ENCODE results near the gene RBFOX2. TPM values are rescaled to one million over a fixed set of nuclear protein-coding genes. Genes with fewer than 3 reads are reported as not detected.

RBFOX2 gene
- total and polyA plus RNA-seq, 2 of the 8 experiments (the other 6 are each of a cell fraction or from before 2014, with no cell fraction given) = 121 to 122 TPM

DNA sequence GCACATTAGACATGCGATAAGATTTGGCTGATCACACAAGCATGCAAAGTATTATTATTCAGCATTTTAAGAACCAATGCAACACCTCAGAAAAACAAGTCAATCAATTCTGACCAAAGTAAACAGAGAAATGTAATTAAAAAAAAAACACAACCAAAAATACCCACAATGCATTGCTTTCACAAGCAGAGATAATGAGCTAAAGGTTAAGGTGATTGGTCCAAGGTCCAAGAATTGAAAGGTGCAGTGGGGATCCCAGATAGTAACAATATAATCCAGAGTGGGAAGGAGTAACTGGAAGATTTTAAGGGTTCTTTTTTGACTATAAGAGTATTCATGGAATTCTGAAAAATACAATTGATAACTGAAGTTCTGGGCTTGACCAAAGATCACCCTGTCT is 271.9 kb downstream of the RBFOX2 start:
- 92% methylated on average over 1 of the region's 1 CpG; no CpG with 5 or more reads in 1 of the 2 experiments for WGBS, 2 experiments (ENCODE audit: extremely low coverage in 1 of 2, insufficient coverage in 1 of 2, insufficient read length in 1 of 2, insufficient replicate concordance in 2 of 2, low coverage in 1 of 2, low lambda C conversion rate in 2 of 2, missing lambda C conversion rate in 1 of 2)
- Histone ChIP-seq H2BK15ac (ENCODE audit: low read length) (no peak overlapping the region), H2BK120ac (replicated peaks; ENCODE audit: low read depth, low read length) (no peak overlapping the region), H2AFZ (ENCODE audit: low read length) (no peak overlapping the region), H3K4me3 (ENCODE audit: extremely low read depth in 1 of 4, insufficient read depth in 2 of 4, low read depth in 3 of 4, low read length in 4 of 4) (no peak overlapping the region), H4K20me1 (replicated peaks in 1 of 2; ENCODE audit: control insufficient read depth in 1 of 2, insufficient read depth in 2 of 2, low read length in 2 of 2) (no peaks in the 10 kb centered on the region), H2BK12ac (ENCODE audit: low read depth, low read length) (no peak overlapping the region), H2BK20ac (ENCODE audit: low read length) (no peak overlapping the region), H3K27me3 (replicated peaks in 1 of 4; ENCODE audit: control insufficient read depth in 3 of 4, extremely low read depth in 1 of 4, insufficient read depth in 3 of 4, low read length in 3 of 4) (peaks cover 0 to 1% (median 0%) of the 10 kb centered on the region in 4 experiments; a peak in 1 of 7 replicates), H4K91ac (replicated peaks; ENCODE audit: insufficient read length, low read length) (no peak overlapping the region), H3K9me3 (ENCODE audit: insufficient read depth in 2 of 2, low read depth in 1 of 2, low read length in 1 of 2) (no peaks in the 10 kb centered on the region), H2AK5ac (ENCODE audit: low read depth, low read length) (no peak overlapping the region), H3K4ac (replicated peaks; ENCODE audit: insufficient read length, low read depth, low read length) (no peak overlapping the region), H3K27ac (ENCODE audit: low read depth, low read length) (no peak overlapping the region), H3K36me3 (ENCODE audit: control insufficient read depth in 2 of 4, insufficient read depth in 4 of 4, low read length in 3 of 4) (peaks cover 4 to 25% (median 6%) of the 10 kb centered on the region in 4 experiments; a peak in 6 of 8 replicates), H3K4me1 (replicated peaks in 1 of 4; ENCODE audit: control insufficient read depth in 3 of 4, insufficient read depth in 4 of 4, low read length in 3 of 4) (peaks cover 2 to 11% (median 9%) of the 10 kb centered on the region in 4 experiments; a peak in 4 of 7 replicates), H3K23me2 (ENCODE audit: low read depth, low read length) (no peaks in the 10 kb centered on the region), H3K14ac (ENCODE audit: insufficient read length) (no peak overlapping the region), H3K18ac (ENCODE audit: extremely low read depth, low read length) (no peak overlapping the region), H2BK5ac (ENCODE audit: low read depth, low read length) (no peak overlapping the region), H3K56ac (replicated peaks; ENCODE audit: insufficient read length, low read depth, low read length) (no peak overlapping the region), H3K79me1 (ENCODE audit: low read depth, low read length) (no peaks in the 10 kb centered on the region), H3K23ac (ENCODE audit: insufficient read length) (no peak overlapping the region), H3K9ac (replicated peaks in 1 of 4; ENCODE audit: extremely low read depth in 1 of 4, low read depth in 3 of 4, low read length in 3 of 4) (no peak overlapping the region), H3K4me2 (ENCODE audit: insufficient read depth in 1 of 2, low read depth in 2 of 2, low read length in 2 of 2) (no peak overlapping the region), H4K5ac (ENCODE audit: insufficient read length, low read depth, low read length) (no peak overlapping the region), H4K8ac (ENCODE audit: extremely low read depth, insufficient read depth, low read length) (no peak overlapping the region), H3K79me2 (ENCODE audit: control insufficient read depth in 1 of 2, insufficient read depth in 2 of 2, low read length in 2 of 2) (no peaks in the 10 kb centered on the region)
- ChIA-PET POLR2A (ENCODE audit: partially characterized antibody) (interaction anchor here (0.6 kb wide), 1 partner anchor 356 kb away, joined by 3 read pairs; no protein-coding TSS in a partner anchor), CTCF (ENCODE audit: partially characterized antibody) (interaction anchor here (1.1 to 1.8 kb wide), 3 partner anchors 33 to 90 kb away, joined by 3 to 4 read pairs (median 4); no protein-coding TSS in a partner anchor)
- no peak for DNase-seq (ENCODE audit: low read depth in 1 of 2, low spot score in 2 of 2)
- no peak for FAIRE-seq
- TF ChIP-seq POU5F1 (IDR thresholded peaks at IDR 0.05; ENCODE audit: low read depth, low read length) (no peak), MAFK (IDR thresholded peaks at IDR 0.05; ENCODE audit: low read depth, low read length) (no peak), FOSL1 (IDR thresholded peaks at IDR 0.05; ENCODE audit: insufficient read depth, low read depth, low read length) (no peak), SIRT6 (IDR thresholded peaks at IDR 0.05; ENCODE audit: low read length) (no peak), ATF3 (IDR thresholded peaks at IDR 0.05; ENCODE audit: insufficient read depth, low read depth, low read length) (no peak), NRF1 (IDR thresholded peaks at IDR 0.05; ENCODE audit: low read depth, low read length) (no peak), EZH2 (IDR thresholded peaks at IDR 0.05; ENCODE audit: low read depth, low read length, severe bottlenecking) (no peak), GABPA (IDR thresholded peaks at IDR 0.05; ENCODE audit: borderline replicate concordance, insufficient read depth, low read length) (no peak), KDM1A (IDR thresholded peaks at IDR 0.05; ENCODE audit: borderline replicate concordance, low read length) (no peak), USF2 (IDR thresholded peaks at IDR 0.05; ENCODE audit: low read length) (no peak), JUN (IDR thresholded peaks at IDR 0.05; ENCODE audit: low read depth, low read length) (no peak), EP300 (IDR thresholded peaks at IDR 0.05; ENCODE audit: borderline replicate concordance in 1 of 2, low read depth in 2 of 2, low read length in 2 of 2) (no peak)

All from H1 (cell line).